HEK293 (cell line): ENCODE data around the gene GALNT1.

Experiments used
- CTCF ChIA-PET: fragments of 350-600 bp; formaldehyde crosslinking; extraction: SDS; loops from one replicate; lab custom pipeline; 2021; ENCODE audit warnings: antibody characterized with exemption; lab: Yijun Ruan, JAX
- POLR2A ChIA-PET: fragments of 300-600 bp; formaldehyde crosslinking; extraction: SDS; loops from one replicate; lab custom pipeline; 2020; ENCODE audit warnings: antibody characterized with exemption, inconsistent platforms; lab: Yijun Ruan, JAX
- H3K27ac ChIP-seq: fragments of 200-500 bp; sonication (Bioruptor generic); 2 replicates; pipeline ENCODE4 v1.5.1; 2014; ENCODE audit warnings: low read depth, low read length, control low read depth, inconsistent platforms; ENCODE audit errors: extremely low read depth
- H3K36me3 ChIP-seq, 2 experiments: fragments of 200-500 bp in 1 of 2; sonication (Bioruptor generic) in 1 of 2; 1 replicate in 1 of 2; 2 replicates in 1 of 2; pipeline ENCODE4 v1.5.1; 2014 to 2017; ENCODE audit warnings: inconsistent platforms in 2 of 2, low read length in 2 of 2; ENCODE audit not compliant: control insufficient read depth in 2 of 2, insufficient read depth in 1 of 2
- H3K4me1 ChIP-seq: fragments of 200-500 bp; sonication (Bioruptor generic); 2 replicates; pipeline ENCODE4 v1.5.1; 2014; ENCODE audit warnings: mild to moderate bottlenecking, low read length, inconsistent platforms; ENCODE audit not compliant: control insufficient read depth, insufficient read depth
- H3K4me3 ChIP-seq: 2 replicates; pipeline ENCODE4 v1.5.1; 2011; ENCODE audit warnings: low read depth, mild to moderate bottlenecking, control low read depth, low read length, moderate library complexity
- H3K9me3 ChIP-seq: fragments of 200-500 bp; sonication (Bioruptor generic); 2 replicates; pipeline ENCODE4 v1.5.1; 2014; ENCODE audit warnings: low read depth, low read length, inconsistent platforms; ENCODE audit not compliant: control insufficient read depth, insufficient read depth
- BCL11A ChIP-seq: fragments of 450-650 bp; formaldehyde crosslinking; IDR thresholded peaks from 2 replicates; pipeline ENCODE4 v1.5.1; 2016; ENCODE audit warnings: low read depth, missing biosample characterization, missing genetic modification characterization
- GLI4 ChIP-seq: fragments of 450-650 bp; formaldehyde crosslinking; IDR thresholded peaks from 2 replicates; pipeline ENCODE4 v1.5.1; 2016; ENCODE audit warnings: missing biosample characterization, missing genetic modification characterization
- PRDM1 ChIP-seq: fragments of 450-650 bp; formaldehyde crosslinking; IDR thresholded peaks from 2 replicates; pipeline ENCODE4; 2016; ENCODE audit warnings: missing biosample characterization, missing genetic modification characterization
- REST ChIP-seq: fragments of 450-650 bp; formaldehyde crosslinking; IDR thresholded peaks from 2 replicates; pipeline ENCODE4 v1.5.1; 2016; ENCODE audit warnings: missing biosample characterization, missing genetic modification characterization
- ZFP41 ChIP-seq: fragments of 450-650 bp; formaldehyde crosslinking; IDR thresholded peaks from 2 replicates; pipeline ENCODE4 v1.5.1; 2016; ENCODE audit warnings: missing biosample characterization, missing genetic modification characterization, borderline replicate concordance
- ZNF10 ChIP-seq: fragments of 450-650 bp; formaldehyde crosslinking; IDR thresholded peaks from 2 replicates; pipeline ENCODE4 v1.5.1; 2017; ENCODE audit warnings: missing biosample characterization, missing genetic modification characterization
- ZNF121 ChIP-seq: fragments of 450-650 bp; formaldehyde crosslinking; IDR thresholded peaks from 2 replicates; pipeline ENCODE4 v1.5.1; 2016; ENCODE audit warnings: missing biosample characterization, missing genetic modification characterization
- ZNF155 ChIP-seq: fragments of 450-650 bp; formaldehyde crosslinking; IDR thresholded peaks from 2 replicates; pipeline ENCODE4 v1.5.1; 2016; ENCODE audit warnings: missing biosample characterization, missing genetic modification characterization
- ZNF223 ChIP-seq: fragments of 450-650 bp; formaldehyde crosslinking; IDR thresholded peaks from 2 replicates; pipeline ENCODE4 v1.5.1; 2016; ENCODE audit warnings: missing biosample characterization, missing genetic modification characterization
- ZNF274 ChIP-seq, 2 experiments: fragments of 200-500 bp in 1 of 2; fragments of 450-650 bp in 1 of 2; sonication (Bioruptor generic) in 1 of 2; formaldehyde crosslinking in 1 of 2; IDR thresholded peaks; 2 replicates each; pipeline versions ENCODE4 v1.5.1 to v1.6.1; 2014 to 2016; ENCODE audit warnings: borderline replicate concordance in 1 of 2, inconsistent platforms in 1 of 2, low read length in 1 of 2, missing biosample characterization in 1 of 2, missing genetic modification characterization in 1 of 2
- ZNF518A ChIP-seq: fragments of 450-650 bp; formaldehyde crosslinking; conservative IDR thresholded peaks from 2 replicates; pipeline ENCODE4 v1.5.1; 2016; ENCODE audit warnings: low read depth, missing biosample characterization, missing genetic modification characterization
- TF ChIP-seq, protein P1 (sequence below): fragments of 450-650 bp; formaldehyde crosslinking; IDR thresholded peaks from 2 replicates; pipeline ENCODE4 v1.5.1; 2016; ENCODE audit warnings: missing biosample characterization, missing genetic modification characterization, low read depth

Gene GALNT1

GRCh38 chr18:35754464-35754863, 172.9 kb downstream of the GALNT1 start:
- H3K27ac ChIP-seq: no peak overlapping the region
- CTCF ChIA-PET: interaction anchor here (0.6 to 1.2 kb wide), 3 partner anchors 193 to 463 kb away, joined by 3 to 7 read pairs (median 4); no protein-coding TSS in a partner anchor
- no peaks in the 10 kb centered on the region for H3K9me3 ChIP-seq
- H3K36me3 ChIP-seq: no peaks in the 10 kb centered on the region
- TF ChIP-seq ZNF155 (tag by site-specific recombination) (no peak), ZNF121 (tag by site-specific recombination) (no peak), ZNF10 (tag by site-specific recombination) (no peak), ZNF518A (no peak), GLI4 (tag by site-specific recombination) (no peak), ZFP41 (tag by site-specific recombination) (no peak), PRDM1 (tag by site-specific recombination) (no peak), BCL11A (tag by site-specific recombination) (no peak), ZNF274 (IDR thresholded peaks at IDR 0.05; ENCODE audit: low read length) (no peak), ZNF274 (tag by site-specific recombination; IDR thresholded peaks at IDR 0.05; ENCODE audit: borderline replicate concordance) (no peak), ZNF223 (no peak)
- TF ChIP-seq, protein P1, sequence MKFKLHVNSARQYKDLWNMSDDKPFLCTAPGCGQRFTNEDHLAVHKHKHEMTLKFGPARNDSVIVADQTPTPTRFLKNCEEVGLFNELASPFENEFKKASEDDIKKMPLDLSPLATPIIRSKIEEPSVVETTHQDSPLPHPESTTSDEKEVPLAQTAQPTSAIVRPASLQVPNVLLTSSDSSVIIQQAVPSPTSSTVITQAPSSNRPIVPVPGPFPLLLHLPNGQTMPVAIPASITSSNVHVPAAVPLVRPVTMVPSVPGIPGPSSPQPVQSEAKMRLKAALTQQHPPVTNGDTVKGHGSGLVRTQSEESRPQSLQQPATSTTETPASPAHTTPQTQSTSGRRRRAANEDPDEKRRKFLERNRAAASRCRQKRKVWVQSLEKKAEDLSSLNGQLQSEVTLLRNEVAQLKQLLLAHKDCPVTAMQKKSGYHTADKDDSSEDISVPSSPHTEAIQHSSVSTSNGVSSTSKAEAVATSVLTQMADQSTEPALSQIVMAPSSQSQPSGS (tag by site-specific recombination): no peak
- H3K4me3 ChIP-seq: no peak overlapping the region
- POLR2A ChIA-PET: no interaction called here
- no peaks in the 10 kb centered on the region for H3K4me1 ChIP-seq

DNA sequence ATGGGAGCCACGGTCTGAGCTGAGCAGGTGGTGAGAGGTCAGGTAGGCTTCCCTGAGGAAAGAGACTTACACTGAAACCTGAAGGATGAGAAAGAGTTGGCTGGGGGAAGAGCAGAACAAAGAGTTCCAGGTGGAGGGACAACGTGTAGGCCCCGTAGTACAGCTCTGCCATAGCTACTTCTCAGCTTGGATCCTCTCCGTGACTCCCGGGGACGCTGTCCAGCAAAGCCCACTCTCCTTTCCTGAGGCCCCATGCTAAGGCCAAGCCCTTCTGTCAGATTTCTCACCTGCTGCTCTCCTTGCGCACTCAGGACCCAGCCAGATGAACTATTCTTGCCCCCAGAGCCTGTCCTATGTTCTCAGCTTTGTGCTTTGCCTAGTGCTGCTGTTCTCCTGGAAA, 173.8 kb downstream of the GALNT1 start:
- Histone ChIP-seq H3K4me1 (no peaks in the 10 kb centered on the region), H3K4me3 (no peak overlapping the region), H3K27ac (no peak overlapping the region), H3K36me3 (no peaks in the 10 kb centered on the region), H3K9me3 (no peaks in the 10 kb centered on the region)
- CTCF ChIA-PET: interaction anchor here (0.6 to 2.8 kb wide), 13 partner anchors 40 to 821 kb away, joined by 3 to 20 read pairs (median 3); no protein-coding TSS in a partner anchor
- TF ChIP-seq REST (tag by site-specific recombination) (peak; percentile 42; the same call in 1 of the 2 replicates), ZNF10 (tag by site-specific recombination) (no peak)
- POLR2A ChIA-PET: no interaction called here
